WERI-Rb-1 (cell line): Measurements from ENCODE around the gene RRP15.

ENCODE experiments used
- DNase-seq: peaks from one replicate; pipeline ENCODE4 v3.0.0-alpha.2; 2020
- H3K27ac ChIP-seq: fragments of 250-450 bp; sonication (Bioruptor Pico); 2 replicates; pipeline ENCODE4 v1.5.1; 2020; ENCODE audit warnings: mild to moderate bottlenecking, moderate library complexity
- H3K27me3 ChIP-seq: fragments of 250-450 bp; sonication (Bioruptor Pico); 2 replicates; pipeline ENCODE4 v1.5.1; 2021; ENCODE audit warnings: mild to moderate bottlenecking, low read depth, moderate library complexity; ENCODE audit not compliant: insufficient read depth, severe bottlenecking
- H3K36me3 ChIP-seq: fragments of 250-450 bp; sonication (Bioruptor Pico); 2 replicates; pipeline ENCODE4 v1.5.1; 2020; ENCODE audit warnings: mild to moderate bottlenecking, moderate library complexity
- H3K4me3 ChIP-seq: 2 replicates; pipeline ENCODE4 v1.5.1; 2011; ENCODE audit warnings: low read depth, mild to moderate bottlenecking, control low read depth, low read length
- H3K9me3 ChIP-seq: fragments of 250-450 bp; sonication (Bioruptor Pico); 2 replicates; pipeline ENCODE4 v1.5.1; 2021; ENCODE audit warnings: mild to moderate bottlenecking, moderate library complexity; ENCODE audit not compliant: severe bottlenecking
- CTCF ChIP-seq: IDR thresholded peaks from 2 replicates; pipeline ENCODE4 v1.5.1; 2011; ENCODE audit warnings: low read depth, mild to moderate bottlenecking, control low read depth, inconsistent platforms, low read length

The RRP15 gene

GRCh38 chr1:218344814-218345672 is 60.0 kb downstream of the RRP15 start, which contains the start of gene TGFB2:
Gene TGFB2 (plus strand): TSS chr1:218345336. CDS start chr1:218346702, 1,366 bp downstream.
- peak; percentile 53 for DNase-seq
- H3K27ac ChIP-seq = peak within 1 kb of the TSS; percentile 36

GRCh38 chr1:218345673-218346390 is 60.7 kb downstream of the RRP15 start:
- Histone ChIP-seq H3K4me3 (peak overlapping the region; percentile 80), H3K9me3 (no peaks in the 10 kb centered on the region), H3K27me3 (no peaks in the 10 kb centered on the region), H3K36me3 (no peaks in the 10 kb centered on the region), H3K27ac (peak overlapping the region; percentile 36)
- DNase-seq = peak; percentile 78
- TF ChIP-seq CTCF = 0 out of 2 replicates have a peak, but pooled peaks have one; percentile 4

More at GRCh38 chr1:218344814-218345672, 60.0 kb downstream of the RRP15 start, which contains the start of gene TGFB2:
- TF ChIP-seq CTCF = peak; percentile 22; the same call in 1 of the 2 replicates
- Histone ChIP-seq H3K9me3 (no peaks in the 10 kb centered on the region), H3K36me3 (no peaks in the 10 kb centered on the region), H3K4me3 (peak within 1 kb of the TSS; percentile 80), H3K27me3 (no peaks in the 10 kb centered on the region)

GRCh38 chr1:218346391-218347204 is 61.5 kb downstream of the RRP15 start:
- TF ChIP-seq CTCF = no peak
- DNase-seq = no peak
- Histone ChIP-seq H3K27me3 (no peaks in the 10 kb centered on the region), H3K4me3 (peak overlapping the region; percentile 80), H3K9me3 (no peaks in the 10 kb centered on the region), H3K36me3 (no peaks in the 10 kb centered on the region), H3K27ac (no peak overlapping the region)

- Histone ChIP-seq H3K36me3 (no peaks in the 10 kb centered on the region), H3K27ac (no peak overlapping the region), H3K27me3 (no peaks in the 10 kb centered on the region), H3K9me3 (no peaks in the 10 kb centered on the region), H3K4me3 (no peak overlapping the region)
- TF ChIP-seq CTCF = no peak
- DNase-seq = no peak
Observed at GRCh38 chr1:218347336-218347722, 62.2 kb downstream of the RRP15 start.

GRCh38 chr1:218347723-218348627 is 62.9 kb downstream of the RRP15 start:
- no peaks in the 10 kb centered on the region for H3K9me3 ChIP-seq
- H3K27me3 ChIP-seq = no peaks in the 10 kb centered on the region
- no peak overlapping the region for H3K27ac ChIP-seq
- no peak for TF ChIP-seq CTCF
- H3K4me3 ChIP-seq = no peak overlapping the region
- no peak for DNase-seq
- H3K36me3 ChIP-seq = no peaks in the 10 kb centered on the region
